ENCODE results near the gene KCNA4.
"Not testable (repeated sequence)": the region's sequence is repeated elsewhere in the genome, so short reads cannot be mapped to it uniquely, and the experiment has no call there.

Gene KCNA4

GRCh38 chr11:30016588-30017363 lies at the start of gene KCNA4:
Gene KCNA4, minus strand, starts transcription at chr11:30017030. Its CDS starts 4,352 bp downstream, at chr11:30012678.
- no peak for DNase-seq

GRCh38 chr11:30062103-30062502 lies 45.3 kb upstream of the KCNA4 start:
- no peak for DNase-seq

GRCh38 chr11:30059172-30059815 lies 42.5 kb upstream of the KCNA4 start:
- no peak for DNase-seq

DNA sequence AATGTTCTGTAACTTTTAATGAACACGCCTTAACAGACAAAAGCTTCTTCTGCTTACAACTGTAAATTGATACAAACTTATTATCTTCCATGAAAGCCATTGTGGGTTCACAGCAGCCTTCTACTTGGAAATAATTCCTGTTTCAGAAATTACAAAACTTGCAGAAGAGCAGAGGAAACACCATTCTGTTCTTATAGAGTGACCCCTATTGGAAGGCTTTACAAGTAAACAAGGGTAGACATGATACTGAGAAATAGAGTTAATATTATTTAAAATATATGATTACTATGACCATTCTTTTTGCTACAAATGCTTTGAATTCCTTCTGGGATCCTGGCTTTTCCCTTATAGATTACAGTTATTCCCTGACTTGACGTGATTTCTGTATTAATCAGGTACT lies 32.4 kb upstream of the KCNA4 start:
- no peak for DNase-seq

DNA sequence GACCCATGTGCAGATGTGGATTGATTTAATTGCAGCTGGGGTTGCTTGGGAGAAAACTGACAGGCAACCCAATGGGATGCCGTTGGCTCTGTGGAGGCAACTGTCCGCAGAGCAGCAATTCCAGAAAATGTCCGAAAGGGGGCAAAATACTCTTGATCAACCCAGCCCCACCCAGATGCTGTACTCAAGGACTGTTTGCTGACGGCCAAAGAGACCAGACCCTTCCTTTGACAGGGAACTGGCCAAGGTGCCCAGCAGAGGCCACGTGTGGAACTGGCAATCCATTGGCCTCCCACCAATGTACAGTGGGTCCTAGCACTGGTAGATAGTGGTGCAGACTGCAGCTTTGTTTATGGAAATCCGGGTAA lies 29.7 kb upstream of the KCNA4 start:
- no peak for DNase-seq

- DNase-seq: no peak
Measured at GRCh38 chr11:30045921-30046577, 29.2 kb upstream of the KCNA4 start.

- no peak for DNase-seq
Measured at GRCh38 chr11:30045144-30045543, 28.3 kb upstream of the KCNA4 start.

- no peak for DNase-seq
Measured at GRCh38 chr11:30041171-30041570, 24.3 kb upstream of the KCNA4 start.

DNA sequence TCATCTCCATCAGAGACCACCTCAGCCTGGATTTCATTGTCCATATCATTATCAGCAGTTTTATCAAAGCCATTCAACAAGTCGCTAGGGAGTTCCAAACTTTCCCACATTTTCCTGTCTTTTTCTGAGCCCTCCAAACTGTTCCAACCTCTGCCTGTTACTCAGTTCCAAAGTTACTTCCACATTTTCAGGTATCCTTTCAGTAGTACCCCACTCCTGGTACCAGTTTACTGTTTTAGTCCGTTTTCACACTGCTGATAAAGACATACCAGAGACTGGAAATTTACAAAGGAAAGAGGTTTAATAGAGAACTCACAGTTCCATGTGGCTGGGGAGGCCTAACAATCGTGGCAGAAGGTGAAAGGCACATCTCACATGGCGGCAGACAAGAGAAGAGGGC lies 17.9 kb upstream of the KCNA4 start:
- DNase-seq: not testable (repeated sequence)

DNA sequence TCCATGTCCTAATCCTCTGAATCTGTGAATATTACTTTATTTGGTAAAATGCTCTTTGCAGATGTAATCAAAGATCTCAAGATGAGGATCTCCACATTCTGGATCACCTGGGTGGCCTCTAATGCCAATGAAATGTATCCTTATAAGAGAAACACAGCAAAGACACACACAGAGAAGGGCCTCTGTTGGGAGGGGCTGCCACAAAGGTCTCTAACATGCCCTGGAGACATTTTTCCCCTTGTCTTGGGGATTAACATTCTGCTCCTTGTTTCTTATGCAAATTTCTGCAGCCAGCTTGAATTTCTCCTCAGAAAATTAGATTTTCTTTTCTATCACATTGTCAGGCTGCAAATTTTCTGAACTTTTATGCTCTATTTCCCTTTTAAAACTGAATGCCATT lies 17.3 kb upstream of the KCNA4 start:
- not testable (repeated sequence) for DNase-seq

DNA sequence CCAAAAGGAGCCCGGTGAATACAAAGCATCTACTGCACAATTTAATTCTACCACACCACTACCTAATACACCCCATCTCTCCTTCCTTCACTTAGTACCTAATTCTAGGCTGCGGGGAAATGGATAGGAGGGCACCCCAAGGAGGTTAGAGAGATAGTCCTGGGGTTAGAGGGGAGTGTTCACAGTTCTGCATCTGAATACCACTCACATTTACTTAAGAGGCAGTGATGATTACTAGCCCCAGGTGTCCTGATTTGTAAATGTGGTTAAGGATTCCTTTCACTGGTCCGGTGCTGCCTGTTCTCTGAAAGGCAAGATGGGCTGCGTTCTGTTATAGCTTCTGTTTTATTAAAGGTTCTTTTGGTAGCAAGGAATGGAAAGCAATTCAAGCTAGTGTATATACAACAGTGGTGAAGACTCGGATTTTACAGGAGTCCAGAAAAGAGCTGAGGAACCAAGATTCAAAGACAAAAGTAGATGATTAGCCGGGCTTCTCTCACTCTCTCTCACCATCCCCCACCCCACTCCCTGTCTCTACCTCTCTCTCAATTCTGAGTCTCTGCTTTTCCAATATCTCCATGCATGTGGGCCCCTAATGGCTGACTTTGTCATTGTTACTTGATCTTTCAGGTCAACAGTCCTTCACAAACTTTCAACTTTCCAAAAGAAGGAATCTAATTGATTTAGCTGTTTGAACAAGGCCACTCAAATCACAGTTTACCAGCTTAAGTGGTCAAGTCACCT lies 8.7 kb upstream of the KCNA4 start:
- no peak for DNase-seq

DNA sequence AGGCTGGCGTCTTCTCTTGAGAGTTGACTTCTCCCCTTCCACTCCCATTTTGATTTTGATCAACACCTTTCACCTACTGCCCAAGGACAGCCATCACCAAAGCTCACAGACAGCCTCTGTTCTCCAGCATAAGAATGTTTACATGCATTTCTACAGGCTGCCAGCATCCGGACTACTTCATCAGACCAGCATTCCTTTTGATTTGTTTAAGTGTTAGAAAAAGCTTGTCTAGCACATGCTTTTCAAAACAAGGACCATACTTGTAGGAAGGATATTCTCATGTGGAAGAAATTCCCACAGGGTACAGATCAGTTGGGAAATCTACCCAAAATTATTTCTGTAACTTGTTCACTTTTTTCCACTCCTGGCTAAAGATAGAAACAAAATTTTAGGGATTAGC lies 6.2 kb upstream of the KCNA4 start:
- DNase-seq: no peak

DNA sequence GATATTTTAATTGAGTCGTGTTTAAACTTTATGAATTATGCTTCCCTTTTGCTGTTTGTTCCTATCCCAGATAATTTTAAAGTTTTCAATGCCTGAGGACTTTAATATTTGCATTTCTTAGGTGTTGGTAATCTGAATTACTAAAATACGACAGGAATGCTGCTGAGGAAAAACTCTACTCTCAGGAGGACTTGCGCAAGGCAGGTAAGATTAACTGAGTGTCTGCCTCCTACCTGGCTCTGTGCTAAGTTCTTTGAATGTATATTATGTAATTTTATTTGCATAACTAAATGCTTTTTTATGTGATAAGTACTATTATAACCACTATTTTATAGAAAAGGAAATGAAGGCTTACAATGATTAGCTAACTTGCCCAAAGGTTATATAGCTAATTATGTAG lies 2.7 kb upstream of the KCNA4 start:
- DNase-seq: no peak

DNA sequence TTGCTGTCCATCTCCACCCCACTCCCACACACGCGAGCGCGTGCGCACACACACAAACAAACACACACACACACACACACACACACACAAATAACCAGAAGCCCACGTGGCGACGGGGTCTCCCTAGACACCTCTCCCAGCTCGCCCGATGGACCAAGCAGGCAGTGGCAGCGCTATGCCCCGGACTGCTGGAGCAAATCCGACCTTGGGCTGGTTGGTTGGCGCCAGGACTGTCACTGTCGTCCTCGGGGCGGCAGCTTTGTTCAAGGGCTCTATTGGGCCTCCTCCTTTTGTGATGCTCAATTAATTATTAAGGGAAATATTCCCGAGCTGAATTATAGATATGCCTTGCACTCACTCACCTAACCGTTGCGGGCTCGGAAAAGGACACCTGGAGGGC lies 1.7 kb upstream of the KCNA4 start:
- DNase-seq: no peak

DNA sequence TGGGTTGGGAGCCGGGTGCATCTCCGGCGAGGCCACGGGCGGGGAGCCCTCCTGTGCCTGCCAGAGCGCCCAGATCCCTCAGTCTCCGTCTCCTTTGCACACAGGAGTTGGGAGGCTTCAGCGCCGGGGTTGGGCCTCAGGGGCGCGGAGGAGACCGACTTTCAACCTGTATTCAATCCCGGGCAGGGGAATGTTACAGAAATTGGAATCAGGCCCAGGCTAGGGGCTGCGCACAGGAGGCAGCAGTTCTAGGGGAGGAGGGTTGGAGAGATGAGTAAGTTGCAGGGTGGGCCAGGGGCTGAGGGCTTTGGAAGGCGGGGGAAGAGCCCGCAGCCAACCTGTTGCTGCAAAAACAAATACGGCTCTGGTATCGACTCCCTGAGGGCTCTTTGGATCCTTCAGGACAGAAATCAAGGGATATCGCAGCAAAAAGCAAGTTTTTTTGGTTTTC lies 640 bp upstream of the KCNA4 start:
- no peak for DNase-seq

GRCh38 chr11:30015725-30016412 lies 961 bp downstream of the KCNA4 start:
- no peak for DNase-seq

DNA sequence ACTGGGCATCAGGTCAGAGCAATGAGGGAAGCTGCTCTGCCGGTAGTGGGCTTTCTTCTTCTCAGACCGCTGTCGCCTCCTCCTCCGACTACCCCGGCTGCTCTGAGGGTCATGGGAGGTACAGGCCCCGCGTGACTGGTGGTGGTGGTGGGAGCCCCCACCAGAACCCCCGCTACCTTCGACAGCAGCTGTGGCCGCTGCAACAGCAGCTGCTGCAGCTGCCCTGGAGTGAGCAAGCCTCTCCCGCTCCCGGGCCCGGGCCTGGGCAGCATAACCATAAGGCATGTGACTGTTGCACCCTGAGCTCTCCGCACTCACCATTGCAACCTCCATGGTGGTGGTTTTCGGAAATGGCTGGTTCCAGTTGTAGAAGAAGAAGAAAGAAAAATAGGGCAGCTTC lies 4.5 kb downstream of the KCNA4 start:
- DNase-seq: no peak

DNA sequence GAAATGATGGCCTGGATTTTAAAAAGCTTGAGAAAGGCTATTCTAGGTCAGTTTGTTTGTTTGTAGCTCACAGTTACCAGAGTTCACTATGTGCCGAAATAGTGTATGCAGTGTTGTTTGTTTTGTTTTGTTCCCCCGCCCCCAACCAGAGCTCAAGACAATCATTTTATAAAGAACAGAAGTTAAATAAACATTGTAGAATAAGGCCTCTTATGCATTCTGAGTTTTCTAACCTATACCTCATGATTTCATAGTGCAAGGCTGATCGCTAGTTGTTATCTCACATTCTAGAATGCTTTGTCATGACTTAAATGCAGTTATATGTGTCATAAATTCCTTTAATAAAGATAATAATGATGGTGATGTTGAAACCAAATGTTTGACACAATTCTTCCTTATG lies 7.8 kb downstream of the KCNA4 start:
- DNase-seq: no peak

DNA sequence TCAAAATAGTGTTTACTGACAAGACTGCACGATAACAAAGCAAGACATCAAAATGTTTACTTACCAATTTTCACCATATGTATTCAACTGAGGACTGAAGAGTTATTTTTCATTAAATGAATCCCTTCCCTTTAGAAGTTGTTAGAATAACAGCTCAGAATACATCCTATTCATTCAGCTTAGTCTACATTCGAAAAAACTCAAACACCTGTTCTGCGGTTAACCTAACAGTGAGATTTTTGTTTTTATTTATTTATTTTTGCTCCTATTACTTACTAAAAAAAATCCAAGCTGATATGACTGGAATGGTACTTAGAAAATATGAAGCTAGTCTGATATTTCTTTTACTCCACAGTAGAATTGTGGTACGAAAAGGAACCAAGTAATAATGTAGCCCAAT lies 10.0 kb downstream of the KCNA4 start:
- no peak for DNase-seq

DNA sequence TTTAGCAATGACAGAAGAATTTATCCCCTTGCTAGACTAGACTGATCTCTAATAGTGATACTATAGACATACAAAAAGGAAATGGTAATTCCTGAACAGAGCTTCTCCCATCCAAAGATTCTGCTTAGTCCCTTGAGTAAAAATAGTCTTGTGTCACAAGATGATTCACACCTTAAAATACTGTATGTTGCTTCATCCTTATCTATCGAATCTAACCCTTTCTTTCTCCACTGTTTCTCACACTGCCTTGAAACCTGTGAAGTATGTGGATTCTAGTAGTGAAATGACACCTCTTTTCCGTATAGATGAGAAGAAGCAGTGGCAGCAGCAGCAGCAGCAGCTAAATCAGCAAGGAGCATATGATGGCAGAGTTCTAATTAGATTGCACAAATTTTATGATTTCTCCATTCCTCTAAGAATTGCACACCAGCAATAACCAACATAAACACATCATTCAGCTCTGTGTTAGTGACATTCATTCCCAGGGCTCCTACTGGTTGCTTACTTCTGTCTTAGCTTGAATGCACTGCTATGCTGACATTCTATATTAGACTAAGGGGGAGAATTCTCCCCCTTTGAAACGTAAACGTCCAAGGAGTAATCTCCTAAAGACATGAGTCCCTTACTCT lies 14.6 kb downstream of the KCNA4 start:
- DNase-seq: no peak

DNA sequence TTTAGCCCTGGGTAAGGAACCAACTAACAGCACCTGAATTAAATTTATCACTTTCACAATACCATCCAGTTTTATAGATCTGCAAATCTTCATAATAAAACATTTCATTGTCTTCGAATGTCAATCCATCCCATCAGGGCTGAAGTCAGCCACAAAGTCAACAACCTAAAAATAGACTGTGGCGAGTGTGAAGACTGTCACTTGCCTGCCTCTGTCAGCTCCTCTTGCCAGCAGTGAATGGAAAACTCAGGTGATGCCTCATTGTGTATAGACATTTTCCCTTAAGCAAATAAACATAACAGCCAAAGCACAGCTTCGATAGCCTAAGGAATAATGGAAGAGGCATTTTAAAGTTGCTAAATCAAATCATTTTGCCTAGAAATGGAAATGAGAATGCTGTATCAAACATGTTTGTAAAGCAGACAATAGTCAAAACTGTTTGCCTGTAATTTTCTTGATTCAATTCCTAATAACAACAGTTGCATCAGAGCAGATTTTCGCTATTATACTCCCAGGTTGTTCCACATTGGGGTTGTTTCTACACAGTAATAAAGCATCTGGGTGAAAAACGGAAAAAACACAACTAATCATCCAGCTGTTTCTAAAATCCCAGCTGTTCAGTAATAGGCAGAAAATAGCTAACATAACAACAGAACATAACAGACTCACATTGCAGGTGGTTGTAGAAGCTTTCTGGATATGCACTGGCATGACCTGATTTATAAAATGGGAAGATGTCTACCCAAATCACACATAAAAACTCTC lies 15.7 kb downstream of the KCNA4 start:
- no peak for DNase-seq

- no peak for DNase-seq
Measured at GRCh38 chr11:29996016-29996415, 20.8 kb downstream of the KCNA4 start.
